Measurements from ENCODE around the gene GUK1. TPM values are rescaled to one million over a fixed set of nuclear protein-coding genes. Genes with fewer than 3 reads are reported as not detected.

The GUK1 gene
- total RNA-seq, 1 donor from 2014 or later, result 213 TPM

DNA sequence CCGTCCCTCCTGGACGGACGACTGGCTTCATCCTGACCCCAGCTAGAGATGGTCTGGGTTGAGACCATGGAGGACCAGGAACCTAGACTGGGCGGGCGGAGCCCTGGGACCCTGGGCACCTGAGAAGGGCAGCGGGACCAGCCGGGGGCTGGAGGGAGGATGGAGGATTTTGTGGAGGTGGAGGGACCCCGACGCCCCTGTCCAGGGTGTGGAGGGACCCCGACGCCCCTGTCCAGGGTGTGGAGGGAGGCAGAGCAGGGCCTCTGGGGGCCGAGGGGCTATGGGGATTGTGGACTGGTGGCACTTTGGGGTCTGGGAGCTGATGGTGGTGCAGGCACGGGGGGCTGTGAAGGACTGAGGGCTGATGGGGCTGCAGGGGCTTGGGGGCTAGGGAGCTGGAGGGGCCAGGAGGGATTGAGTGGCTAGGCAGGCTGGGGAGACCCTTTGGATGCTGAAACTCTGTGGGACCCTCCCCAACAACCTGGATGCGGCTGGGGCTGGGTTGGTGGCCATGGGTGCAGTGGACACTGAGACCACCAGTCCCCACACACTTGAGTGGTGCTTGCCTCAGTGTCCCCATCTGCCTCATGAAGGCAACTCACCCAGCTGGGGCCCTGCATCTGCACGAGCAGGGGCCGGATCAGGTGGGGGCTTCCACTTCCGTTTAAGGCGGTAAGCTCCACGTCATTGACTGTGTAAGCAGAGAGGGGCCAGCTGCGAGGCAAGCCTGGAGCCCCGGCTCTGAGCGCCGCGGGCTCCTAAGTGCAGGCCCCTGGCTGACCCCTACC, 17.1 kb downstream of the GUK1 start:
- no peak for DNase-seq (ENCODE audit: low spot score)
- intact Hi-C loops (cut with DNase I), result no loop called here

DNA sequence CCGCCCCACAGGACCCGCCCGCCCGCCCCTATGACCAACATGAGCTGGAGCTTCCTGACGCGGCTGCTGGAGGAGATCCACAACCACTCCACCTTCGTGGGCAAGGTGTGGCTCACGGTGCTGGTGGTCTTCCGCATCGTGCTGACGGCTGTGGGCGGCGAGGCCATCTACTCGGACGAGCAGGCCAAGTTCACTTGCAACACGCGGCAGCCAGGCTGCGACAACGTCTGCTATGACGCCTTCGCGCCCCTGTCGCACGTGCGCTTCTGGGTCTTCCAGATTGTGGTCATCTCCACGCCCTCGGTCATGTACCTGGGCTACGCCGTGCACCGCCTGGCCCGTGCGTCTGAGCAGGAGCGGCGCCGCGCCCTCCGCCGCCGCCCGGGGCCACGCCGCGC, 17.6 kb downstream of the GUK1 start:
- no peak for DNase-seq (ENCODE audit: low spot score)
- intact Hi-C loops (cut with DNase I), result no loop called here

DNA sequence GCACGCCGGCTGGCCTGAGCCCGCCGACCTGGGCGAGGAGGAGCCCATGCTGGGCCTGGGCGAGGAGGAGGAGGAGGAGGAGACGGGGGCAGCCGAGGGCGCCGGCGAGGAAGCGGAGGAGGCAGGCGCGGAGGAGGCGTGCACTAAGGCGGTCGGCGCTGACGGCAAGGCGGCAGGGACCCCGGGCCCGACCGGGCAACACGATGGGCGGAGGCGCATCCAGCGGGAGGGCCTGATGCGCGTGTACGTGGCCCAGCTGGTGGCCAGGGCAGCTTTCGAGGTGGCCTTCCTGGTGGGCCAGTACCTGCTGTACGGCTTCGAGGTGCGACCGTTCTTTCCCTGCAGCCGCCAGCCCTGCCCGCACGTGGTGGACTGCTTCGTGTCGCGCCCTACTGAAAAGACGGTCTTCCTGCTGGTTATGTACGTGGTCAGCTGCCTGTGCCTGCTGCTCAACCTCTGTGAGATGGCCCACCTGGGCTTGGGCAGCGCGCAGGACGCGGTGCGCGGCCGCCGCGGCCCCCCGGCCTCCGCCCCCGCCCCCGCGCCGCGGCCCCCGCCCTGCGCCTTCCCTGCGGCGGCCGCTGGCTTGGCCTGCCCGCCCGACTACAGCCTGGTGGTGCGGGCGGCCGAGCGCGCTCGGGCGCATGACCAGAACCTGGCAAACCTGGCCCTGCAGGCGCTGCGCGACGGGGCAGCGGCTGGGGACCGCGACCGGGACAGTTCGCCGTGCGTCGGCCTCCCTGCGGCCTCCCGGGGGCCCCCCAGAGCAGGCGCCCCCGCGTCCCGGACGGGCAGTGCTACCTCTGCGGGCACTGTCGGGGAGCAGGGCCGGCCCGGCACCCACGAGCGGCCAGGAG, 18.3 kb downstream of the GUK1 start:
- DNase-seq (ENCODE audit: low spot score), result no peak
- intact Hi-C loops (cut with DNase I), result no loop called here

DNA sequence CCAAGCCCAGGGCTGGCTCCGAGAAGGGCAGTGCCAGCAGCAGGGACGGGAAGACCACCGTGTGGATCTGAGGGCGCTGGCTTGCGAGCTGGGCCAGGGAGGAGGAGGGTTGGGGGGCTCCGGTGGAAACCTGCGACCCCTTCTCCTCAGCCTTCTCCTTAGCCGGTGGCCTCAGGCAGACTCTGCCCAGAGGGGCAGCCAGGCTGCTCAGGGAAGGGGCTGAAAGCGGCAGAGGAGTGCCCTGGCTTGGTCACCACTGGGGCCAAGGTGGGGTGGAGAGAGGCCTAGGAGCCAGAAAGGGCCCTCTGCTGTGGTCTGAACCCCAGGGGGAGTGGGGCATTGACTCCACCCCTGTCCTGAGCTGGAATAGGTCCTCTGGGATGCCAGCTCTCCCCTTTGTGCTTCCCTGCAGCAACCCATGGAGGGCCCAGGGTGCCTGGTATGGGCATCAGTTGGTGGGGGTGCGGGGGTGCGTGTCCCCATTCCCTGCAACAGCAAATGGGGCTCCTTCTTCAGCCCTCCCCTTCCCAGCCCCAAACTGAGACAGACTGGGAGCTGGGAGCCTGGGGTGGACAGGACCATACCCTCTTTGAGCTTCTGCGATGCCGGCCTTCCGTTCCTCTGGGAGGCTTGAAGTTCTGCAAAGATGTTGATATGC, 19.1 kb downstream of the GUK1 start:
- intact Hi-C loops (cut with DNase I), result no loop called here
- no peak for DNase-seq (ENCODE audit: low spot score)

DNA sequence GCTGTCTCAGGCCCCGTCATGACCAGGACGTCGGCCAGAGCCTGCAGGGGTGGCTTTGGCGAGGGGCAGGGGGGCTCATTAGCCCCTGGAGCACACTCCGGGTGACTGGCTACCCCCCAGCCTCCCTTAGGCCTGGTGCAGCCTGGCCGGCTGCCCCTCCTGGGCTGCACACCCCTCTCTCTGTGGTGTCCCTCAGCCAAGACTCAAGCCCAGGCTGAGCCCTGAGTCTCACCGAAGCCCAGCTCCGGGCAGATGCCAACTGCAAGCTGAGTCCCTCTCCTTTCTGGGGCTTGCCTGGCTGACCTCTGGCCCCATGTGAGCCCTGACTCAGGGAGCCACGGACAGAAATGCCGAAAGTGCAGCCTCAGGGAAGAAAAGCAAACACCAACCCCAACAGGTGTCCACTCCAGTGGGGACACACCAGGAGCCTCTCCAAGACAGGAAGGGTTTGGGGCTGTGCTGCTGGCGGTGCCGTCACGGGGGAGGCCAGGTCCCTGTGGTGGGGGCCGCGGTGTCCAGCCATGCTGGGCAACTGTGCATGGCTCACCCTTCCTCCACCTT, 20.2 kb downstream of the GUK1 start:
- DNase-seq (ENCODE audit: low spot score), result no peak
- intact Hi-C loops (cut with DNase I), result no loop called here

DNA sequence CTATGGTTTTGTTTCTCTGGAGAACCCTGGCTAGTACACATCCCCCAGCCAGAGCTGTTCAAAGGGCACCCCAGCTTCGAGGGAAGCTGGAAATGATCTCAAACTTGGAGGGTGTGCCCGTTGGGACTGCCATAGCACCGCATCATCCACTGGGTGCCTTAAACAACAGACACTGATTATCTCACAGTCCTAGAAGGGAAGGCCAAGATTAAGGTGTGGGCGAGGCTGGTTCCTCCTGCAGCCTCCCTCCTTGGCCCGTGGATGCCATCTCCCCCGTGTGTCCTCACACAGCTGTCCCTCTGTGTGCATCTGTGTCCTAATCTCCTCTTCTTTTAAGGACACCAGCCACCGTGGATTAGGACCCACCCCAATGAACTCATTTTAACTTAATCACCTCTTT, 21.3 kb downstream of the GUK1 start:
- no peak for DNase-seq (ENCODE audit: low spot score)
- intact Hi-C loops (cut with DNase I), result no loop called here

DNA sequence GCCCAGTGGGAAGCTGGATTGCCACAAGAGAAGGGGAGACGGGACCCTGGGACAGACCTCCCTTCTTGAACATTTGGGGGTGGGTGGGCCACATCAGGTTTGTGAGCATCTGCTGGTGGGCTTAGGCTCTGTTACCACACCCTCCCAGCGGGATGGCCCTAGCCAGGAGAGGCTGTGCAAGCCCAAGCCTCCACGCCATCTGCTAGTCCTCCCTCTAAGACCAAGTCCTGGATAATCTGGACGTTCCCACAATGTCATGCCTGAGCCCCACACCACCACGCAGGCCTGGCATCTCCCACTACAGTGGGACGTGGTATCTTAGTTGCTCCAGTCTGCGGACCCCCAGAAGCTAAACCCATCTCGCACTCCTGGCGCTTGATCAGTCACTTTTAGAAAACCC, 21.8 kb downstream of the GUK1 start:
- intact Hi-C loops (cut with DNase I), result loop anchor here (2.0 kb wide), 1 partner anchor 13 kb away; the partner anchor contains the start of gene GJC2
- DNase-seq (ENCODE audit: low spot score), result no peak

DNA sequence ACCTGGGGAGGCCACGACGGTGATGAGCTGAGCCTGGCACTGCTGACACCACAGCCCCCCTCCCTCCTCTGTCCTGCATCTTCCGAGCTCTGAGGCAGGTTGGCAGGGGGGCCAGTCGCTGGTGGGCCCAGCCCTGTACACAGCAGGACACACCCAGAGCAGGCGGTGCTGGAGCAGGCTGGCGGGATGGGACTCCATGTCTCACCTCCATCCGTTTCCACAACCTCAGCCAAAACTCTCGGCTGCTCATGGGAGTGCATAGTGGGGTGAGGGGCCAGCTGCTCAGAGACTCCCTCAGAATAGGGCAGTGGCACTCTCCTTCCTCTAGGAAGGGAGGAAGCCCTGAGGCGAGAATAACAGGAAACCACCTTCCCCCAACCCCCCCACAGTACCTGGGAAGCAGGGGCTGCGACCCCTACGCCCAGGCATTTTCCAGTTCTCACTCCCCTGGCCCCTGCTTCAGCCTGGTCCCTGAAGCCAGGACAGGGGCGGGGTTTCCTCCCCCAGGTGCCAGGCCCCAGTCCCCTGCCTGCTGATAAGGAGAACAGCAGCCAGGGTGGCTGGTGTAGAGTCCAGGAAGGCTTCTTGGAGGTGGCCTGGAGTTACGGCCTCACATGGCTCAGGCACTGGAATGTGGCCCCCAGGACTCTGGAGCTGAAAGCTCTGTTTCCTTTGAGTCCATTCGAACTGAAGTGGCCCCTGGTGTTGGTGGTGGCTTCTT, 22.4 kb downstream of the GUK1 start:
- no peak for DNase-seq (ENCODE audit: low spot score)
- intact Hi-C loops (cut with DNase I), result loop anchor here (2.0 kb wide), 1 partner anchor 14 kb away; the partner anchor contains the start of gene GJC2

DNA sequence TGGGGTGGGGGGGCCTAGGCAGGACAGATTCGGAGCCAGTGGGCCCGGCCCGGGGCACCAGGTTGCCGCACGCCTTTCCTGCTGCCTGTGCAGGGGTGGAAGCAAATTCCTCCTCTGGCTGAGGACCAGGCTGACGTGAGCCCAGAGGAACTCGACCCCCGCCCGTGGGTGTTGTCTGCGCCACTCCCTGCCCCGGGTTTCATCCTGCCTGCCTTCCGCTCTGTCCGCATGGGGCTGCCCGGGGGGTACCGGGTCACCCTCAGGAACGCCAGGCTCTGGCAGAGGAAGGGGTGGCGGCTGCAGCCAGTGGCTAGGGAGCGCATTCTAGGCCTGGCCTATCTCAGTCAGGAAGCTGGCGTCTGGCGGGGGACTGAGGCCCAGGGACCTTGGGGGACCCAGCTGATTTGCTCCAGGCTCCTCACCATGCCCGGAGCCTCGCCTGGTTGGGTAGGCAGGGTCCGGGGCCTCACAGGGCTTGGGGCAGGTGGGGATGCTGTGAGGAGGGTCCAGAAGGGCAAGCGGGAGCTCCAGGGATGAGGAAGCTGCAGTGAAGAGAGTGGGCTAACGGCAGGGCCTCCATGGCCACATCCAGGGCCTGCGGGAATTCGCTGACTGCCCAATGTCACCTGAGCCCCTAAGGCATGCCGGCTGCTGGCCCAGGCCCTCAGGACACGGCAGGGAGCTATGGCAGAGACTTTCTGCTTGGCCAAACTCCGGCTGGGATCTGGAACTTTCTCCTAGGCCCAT, 23.1 kb downstream of the GUK1 start:
- DNase-seq (ENCODE audit: low spot score), result no peak
- intact Hi-C loops (cut with DNase I), result loop anchor here (2.0 kb wide), 1 partner anchor 14 kb away; the partner anchor contains the start of gene GJC2

DNA sequence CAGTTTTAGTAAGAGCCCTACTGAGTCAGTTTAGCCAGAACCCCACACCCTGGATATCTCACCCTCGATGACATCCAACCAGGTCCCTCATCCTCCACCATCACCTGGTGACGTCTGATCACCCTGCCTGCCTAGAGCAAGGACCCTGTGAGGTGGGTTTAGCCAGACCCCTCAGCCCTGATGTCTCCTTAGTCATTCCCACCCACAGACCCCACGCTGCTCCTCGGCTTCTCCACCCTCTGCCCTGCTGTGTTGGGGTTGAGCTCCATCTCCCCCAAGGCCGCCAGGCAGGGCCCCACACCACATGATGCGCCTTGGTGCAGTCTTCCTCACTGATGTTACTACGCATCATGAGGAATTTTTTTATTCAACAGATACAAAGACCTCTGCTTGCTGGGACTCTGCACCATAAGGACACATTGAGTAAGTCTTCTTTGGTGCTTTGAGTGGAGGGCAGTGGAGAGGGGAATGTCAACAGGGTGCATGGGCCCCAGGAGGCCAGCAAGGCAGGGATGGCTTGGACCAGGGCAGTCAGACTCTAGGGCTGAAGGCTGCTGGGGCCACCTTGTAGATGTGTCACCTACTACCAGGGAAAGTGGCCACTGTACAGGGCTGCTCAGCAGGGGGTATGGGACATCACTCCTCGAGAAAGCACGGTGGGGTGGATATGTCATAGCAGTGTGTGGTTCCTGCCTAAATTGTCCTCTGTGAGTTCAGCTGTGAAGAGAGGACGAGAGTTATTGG, 23.9 kb downstream of the GUK1 start:
- intact Hi-C loops (cut with DNase I), result loop anchor here (2.0 kb wide), 2 partner anchors 15 to 55 kb away; partner anchors contain the start of genes GJC2 and MRPL55
- DNase-seq (ENCODE audit: low spot score), result no peak

DNA sequence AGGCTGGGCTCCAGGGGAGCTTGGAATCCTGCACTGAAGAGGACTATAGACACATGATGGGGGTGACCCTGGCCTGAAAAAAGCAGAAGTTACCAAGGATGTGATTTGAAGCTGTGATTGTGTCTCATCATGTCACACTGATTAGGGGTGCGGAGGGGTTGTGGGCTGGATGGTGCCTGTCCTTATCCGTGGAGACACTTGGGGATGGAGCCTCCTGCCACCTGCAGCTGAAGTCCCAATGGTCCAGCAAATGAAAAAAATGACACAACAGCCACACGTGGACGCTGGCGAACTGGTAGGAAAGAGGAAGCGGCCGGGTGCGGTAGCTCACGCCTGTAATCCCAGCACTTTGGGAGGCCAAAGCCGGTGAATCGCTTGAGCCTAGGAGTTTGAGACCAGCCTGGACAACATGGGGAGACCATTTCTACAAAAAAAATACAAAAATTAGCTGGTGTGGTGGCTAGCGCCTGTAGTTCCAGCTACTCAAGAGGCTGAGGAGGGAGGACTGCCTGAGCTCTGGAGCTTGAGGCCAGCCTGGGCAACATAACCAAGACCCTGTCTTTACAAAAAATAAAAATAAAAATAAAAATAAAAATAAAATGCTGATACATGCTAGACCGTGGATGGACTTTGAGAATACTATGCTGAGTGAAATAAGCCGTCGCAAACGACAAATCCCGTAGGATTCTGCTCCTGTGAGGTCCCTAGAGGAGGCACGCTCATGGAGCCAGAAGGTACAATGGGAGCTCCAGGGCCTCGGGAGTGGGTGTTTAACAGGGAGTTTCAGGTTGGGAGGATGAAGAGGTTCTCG, 24.7 kb downstream of the GUK1 start:
- no peak for DNase-seq (ENCODE audit: low spot score)
- intact Hi-C loops (cut with DNase I), result loop anchor here (1.0 to 2.0 kb wide), 2 partner anchors 24 to 56 kb away; partner anchors contain the start of genes GUK1 and MRPL55

DNA sequence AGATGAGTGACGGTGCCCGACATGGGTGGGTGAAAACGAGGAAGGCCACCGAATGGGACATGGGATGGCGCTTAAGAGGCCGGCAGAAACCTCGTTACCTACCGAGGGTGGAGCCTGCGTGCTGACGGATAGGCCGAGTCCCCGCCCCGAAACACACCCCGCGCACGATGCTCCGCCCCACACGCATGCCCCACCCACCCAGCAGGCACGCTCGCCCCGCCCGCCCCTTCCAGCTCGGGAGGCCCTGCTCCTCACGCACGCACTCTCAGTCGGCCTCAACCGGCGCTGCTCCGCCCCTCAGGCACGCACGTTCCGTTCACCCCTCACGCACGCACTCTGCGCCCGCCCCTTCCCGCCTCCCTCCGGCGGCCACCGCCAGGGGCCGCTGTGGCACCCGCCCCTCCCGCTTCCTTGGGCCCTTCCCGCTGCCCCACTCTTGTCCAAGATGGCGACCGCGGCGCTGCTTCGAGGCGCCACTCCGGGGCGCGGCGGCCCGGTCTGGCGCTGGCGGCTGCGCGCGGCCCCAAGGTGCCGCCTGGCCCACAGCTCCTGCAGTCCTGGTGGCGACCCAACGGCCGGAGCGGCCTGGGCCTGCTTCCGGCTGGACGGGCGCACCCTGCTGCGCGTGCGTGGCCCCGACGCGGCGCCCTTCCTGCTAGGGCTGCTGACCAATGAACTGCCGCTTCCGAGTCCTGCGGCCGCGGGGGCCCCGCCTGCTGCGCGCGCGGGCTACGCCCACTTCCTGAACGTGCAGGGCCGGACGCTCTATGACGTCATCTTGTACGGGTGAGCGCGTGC, 25.5 kb downstream of the GUK1 start, which contains the start of gene IBA57:
Gene IBA57, plus strand, starts transcription at position 433 of the 798 bp plus-strand sequence. Its CDS starts 13 bp downstream, at position 446.
- intact Hi-C loops (cut with DNase I), result loop anchor here (1.0 to 2.0 kb wide), 4 partner anchors 25 to 83 kb away; partner anchors contain the start of genes ARF1, GUK1 and MRPL55
- peak; percentile 99 for DNase-seq (ENCODE audit: low spot score)

DNA sequence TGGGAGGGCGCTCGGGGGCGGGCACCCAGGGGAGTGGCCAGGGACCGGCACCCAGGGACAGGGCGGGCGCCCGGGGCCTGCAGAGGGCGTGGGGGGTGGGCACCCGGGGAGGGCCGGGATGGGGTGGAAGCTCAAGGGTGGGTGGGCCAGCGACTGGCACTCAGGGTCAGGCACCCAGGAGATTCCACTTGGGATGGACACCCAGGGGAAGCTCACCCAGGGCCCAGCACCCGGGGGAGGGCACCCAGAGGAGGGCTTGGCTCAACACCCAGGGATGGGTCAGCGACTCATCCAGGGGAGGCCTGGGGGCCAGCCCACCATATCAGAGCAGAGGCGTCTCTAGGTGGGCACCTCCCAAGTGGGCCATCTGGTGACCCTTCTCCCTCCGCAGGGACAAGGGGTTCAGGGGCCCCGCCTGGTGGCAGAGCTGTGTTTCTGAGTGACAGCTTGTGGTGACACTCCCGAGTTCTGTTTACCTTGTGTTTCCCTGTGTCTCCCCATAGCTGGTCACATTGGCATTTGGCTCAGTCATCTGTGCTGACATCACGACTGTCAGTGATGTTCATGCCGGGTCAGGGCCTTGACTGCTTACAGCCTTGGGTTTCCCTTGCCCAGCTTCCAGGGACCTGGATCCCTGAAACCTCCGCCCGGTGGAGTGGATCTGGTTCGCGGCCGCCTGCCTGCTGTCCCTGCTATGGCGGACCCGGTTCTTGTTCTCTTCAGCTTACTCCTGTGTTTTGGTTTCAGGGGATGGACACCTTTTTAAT, 26.3 kb downstream of the GUK1 start:
- intact Hi-C loops (cut with DNase I), result loop anchor here (2.0 kb wide), 2 partner anchors 44 to 84 kb away; partner anchors contain the start of gene ARF1
- peak; percentile 86 for DNase-seq (ENCODE audit: low spot score)

DNA sequence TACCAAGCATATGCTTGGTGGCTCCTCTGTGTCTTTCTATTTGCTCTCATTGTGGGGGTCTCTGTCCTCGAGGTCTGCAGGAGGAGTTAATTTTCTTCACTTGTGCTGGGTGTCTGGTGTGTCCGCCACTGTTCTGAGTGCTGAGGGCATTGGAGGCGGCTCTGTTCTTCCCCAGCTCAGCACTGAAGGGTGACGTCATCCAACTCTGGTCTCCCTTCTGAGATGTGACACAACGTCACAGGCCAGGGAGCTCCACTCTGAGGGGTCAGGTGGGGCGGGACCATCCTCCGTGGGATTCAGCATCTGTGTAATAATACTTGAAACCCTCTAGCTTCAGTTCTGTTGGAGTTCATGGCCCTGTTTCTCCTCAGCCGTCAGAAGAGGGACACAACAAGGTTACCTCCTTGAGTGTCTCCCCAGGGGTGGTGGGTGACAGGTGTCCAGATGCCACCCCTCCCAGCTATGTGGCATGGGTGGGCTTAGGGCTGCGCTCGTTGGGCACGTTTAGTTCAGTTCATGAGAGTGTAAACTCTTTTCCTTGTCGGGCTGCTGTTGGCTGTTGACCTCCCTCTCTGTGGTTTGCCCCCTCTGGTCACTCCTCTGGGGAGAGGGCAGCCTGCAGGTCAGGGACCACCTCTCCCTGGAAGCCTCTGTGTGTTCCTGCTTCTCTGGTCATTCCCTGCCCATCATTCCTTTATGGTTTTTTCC, 28.6 kb downstream of the GUK1 start:
- DNase-seq (ENCODE audit: low spot score), result no peak
- intact Hi-C loops (cut with DNase I), result no loop called here

All from cardiac septum (tissue), 1 donor.